PC-9 (cell line): Measurements from ENCODE around the gene MBP.

Experiments used
- EZH2 ChIP-seq: fragments of 200-600 bp; sonication (generic); IDR thresholded peaks from 2 replicates; pipeline ENCODE4 v1.8.0; 2017; ENCODE audit warnings: antibody characterized with exemption, low read depth
- TF ChIP-seq, protein P1 (sequence below): fragments of 200-600 bp; sonication (generic); conservative IDR thresholded peaks from 2 replicates; pipeline ENCODE4 v1.6.1; 2017; ENCODE audit warnings: mixed run types, antibody characterized with exemption, mild to moderate bottlenecking, moderate library complexity

DNA sequence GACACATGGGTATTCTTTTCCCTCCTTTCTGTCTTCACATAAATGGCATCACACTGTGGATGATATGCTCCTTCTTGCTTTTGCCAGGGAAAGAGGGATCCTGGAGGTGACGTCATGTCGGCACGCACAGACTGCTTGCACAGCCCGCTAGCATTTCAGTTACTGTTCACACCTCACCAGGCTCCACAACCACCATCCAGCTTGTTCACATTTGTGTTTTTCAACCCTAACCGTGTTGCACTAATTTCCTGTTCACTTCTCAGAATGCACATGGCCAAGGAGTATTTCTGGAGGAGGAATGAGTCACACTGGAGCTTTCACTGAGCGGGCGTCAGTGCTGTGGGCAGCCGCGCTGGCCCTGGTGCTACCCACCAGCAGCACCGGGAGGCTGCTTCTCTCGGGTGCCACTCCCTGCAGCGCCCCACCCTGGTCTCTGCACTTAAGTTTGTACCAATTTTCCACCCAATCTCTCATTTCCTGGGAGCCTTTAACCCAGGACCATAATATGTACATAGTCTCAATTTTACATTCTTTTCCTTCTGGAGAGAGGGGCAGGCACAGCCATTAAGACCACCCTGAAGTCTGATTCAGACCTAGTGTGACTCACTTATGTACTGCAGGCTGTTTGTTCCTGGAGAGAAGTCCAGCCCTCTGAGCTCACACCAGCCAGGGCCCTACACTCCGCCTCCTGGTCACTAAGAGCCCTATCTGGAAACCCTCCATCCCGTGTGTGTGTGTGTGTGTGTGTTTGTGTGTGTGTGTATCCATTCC is 65.1 kb downstream of the MBP start:
- TF ChIP-seq, protein P1, sequence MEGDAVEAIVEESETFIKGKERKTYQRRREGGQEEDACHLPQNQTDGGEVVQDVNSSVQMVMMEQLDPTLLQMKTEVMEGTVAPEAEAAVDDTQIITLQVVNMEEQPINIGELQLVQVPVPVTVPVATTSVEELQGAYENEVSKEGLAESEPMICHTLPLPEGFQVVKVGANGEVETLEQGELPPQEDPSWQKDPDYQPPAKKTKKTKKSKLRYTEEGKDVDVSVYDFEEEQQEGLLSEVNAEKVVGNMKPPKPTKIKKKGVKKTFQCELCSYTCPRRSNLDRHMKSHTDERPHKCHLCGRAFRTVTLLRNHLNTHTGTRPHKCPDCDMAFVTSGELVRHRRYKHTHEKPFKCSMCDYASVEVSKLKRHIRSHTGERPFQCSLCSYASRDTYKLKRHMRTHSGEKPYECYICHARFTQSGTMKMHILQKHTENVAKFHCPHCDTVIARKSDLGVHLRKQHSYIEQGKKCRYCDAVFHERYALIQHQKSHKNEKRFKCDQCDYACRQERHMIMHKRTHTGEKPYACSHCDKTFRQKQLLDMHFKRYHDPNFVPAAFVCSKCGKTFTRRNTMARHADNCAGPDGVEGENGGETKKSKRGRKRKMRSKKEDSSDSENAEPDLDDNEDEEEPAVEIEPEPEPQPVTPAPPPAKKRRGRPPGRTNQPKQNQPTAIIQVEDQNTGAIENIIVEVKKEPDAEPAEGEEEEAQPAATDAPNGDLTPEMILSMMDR: 0 out of 2 replicates have a peak, but pooled peaks have one; percentile 30
- TF ChIP-seq EZH2: no peak
